ENCODE measurements around the gene MROH7.

- TF ChIP-seq CTCF (conservative IDR thresholded peaks at IDR 0.05; ENCODE audit: low read length) = no peak
- TF ChIP-seq EZH2phosphoT487 (IDR thresholded peaks at IDR 0.05; ENCODE audit: borderline replicate concordance) = no peak
These were observed 96.7 kb downstream of the MROH7 start for GRCh38 chr1:54738244-54738643.
